ENCODE measurements around the gene INSIG1. TPM values are rescaled to one million over a fixed set of nuclear protein-coding genes. Genes with fewer than 3 reads are reported as not detected.

Gene INSIG1
- total RNA-seq, 1 experiment from 2014 or later, result 32.3 TPM

DNA sequence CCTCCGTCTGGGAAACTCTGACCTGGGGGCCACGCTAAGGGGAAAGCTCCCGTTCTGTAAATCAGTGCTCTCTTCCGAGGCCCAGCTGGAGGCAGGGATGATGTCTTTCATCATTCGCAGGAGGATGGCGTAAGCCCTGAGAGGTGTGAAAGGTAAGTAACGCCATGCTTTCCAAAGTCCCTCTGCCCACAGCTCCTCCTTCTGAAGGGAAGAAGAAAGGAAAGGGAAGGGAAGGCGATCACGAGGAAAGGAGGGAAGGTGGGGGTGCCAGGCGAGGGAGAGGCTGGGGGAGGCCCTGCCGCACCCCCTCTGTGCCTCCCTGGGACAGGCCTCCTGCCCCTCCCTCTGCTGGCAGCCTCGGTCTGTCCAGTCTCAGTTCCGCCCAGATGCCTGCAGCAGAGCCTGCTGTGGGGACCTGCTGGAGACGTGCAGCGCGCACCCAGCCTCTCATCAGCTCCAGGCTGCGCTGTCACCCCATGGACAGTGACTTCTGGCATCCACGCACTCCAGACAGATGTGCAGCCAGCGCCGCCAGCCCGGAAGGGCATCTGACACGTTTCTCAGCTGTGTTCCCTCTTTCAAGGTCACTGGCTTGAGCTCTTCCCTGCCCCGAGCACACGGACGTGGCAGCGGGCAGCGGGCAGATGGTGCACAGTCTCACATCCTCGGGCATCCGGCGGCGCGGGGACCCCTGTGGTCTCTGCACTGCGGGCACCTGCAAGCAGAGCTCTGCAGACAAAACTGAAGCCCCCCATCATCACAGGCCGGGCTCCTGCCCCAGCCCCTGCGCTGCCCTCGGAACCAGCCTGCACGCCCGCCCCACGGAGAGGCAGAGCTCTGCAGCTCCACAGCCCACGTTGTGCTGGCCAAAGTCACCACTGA, 60.6 kb downstream of the INSIG1 start:
- DNase-seq (ENCODE audit: low spot score) (no peak), ATAC-seq (peak; percentile 22)
- Mint-ChIP-seq H3K27ac (no peak overlapping the region), H3K36me3 (no peaks in the 10 kb centered on the region), H3K27me3 (ENCODE audit: low read depth) (peaks cover 23% of the 10 kb centered on the region), H3K4me1 (peaks cover 24% of the 10 kb centered on the region), H3K9me3 (peaks cover 10% of the 10 kb centered on the region), H3K4me3 (no peak overlapping the region)
- TF ChIP-seq ZNF396 (CRISPR knock-in tag; IDR thresholded peaks at IDR 0.05; ENCODE audit: borderline replicate concordance), result no peak
- TF ChIP-seq KAT7 (CRISPR knock-in tag; IDR thresholded peaks at IDR 0.05; ENCODE audit: borderline replicate concordance), result no peak
- no peak for TF ChIP-seq TCF7 (CRISPR knock-in tag; IDR thresholded peaks at IDR 0.05; ENCODE audit: low read depth)
- no peak for TF ChIP-seq ZBTB21 (CRISPR knock-in tag; IDR thresholded peaks at IDR 0.05; ENCODE audit: borderline replicate concordance)
- TF ChIP-seq ZNF416 (CRISPR knock-in tag; IDR thresholded peaks at IDR 0.05), result no peak
- no peak for TF ChIP-seq MAX (CRISPR knock-in tag; IDR thresholded peaks at IDR 0.05)
- no peak for TF ChIP-seq ZNF281 (CRISPR knock-in tag; IDR thresholded peaks at IDR 0.05)
- no peak for TF ChIP-seq FOXP1 (CRISPR knock-in tag; IDR thresholded peaks at IDR 0.05; ENCODE audit: borderline replicate concordance)
- no peak for TF ChIP-seq CBFB (CRISPR knock-in tag; IDR thresholded peaks at IDR 0.05; ENCODE audit: low read depth)
- no peak for TF ChIP-seq ZNF121 (CRISPR knock-in tag; IDR thresholded peaks at IDR 0.05)
- no peak for TF ChIP-seq CTCF (IDR thresholded peaks at IDR 0.05)
- TF ChIP-seq ATF3 (CRISPR knock-in tag; conservative IDR thresholded peaks at IDR 0.05), result no peak
- TF ChIP-seq, protein P1, sequence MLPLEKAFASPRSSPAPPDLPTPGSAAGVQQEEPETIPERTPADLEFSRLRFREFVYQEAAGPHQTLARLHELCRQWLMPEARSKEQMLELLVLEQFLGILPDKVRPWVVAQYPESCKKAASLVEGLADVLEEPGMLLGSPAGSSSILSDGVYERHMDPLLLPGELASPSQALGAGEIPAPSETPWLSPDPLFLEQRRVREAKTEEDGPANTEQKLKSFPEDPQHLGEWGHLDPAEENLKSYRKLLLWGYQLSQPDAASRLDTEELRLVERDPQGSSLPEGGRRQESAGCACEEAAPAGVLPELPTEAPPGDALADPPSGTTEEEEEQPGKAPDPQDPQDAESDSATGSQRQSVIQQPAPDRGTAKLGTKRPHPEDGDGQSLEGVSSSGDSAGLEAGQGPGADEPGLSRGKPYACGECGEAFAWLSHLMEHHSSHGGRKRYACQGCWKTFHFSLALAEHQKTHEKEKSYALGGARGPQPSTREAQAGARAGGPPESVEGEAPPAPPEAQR (CRISPR knock-in tag; IDR thresholded peaks at IDR 0.05), result no peak
- no peak for TF ChIP-seq ZBTB43 (CRISPR knock-in tag; IDR thresholded peaks at IDR 0.05)
- TF ChIP-seq ZNF263 (CRISPR knock-in tag; IDR thresholded peaks at IDR 0.05; ENCODE audit: low read depth), result no peak
- no peak for TF ChIP-seq HMGXB4 (CRISPR knock-in tag; IDR thresholded peaks at IDR 0.05)
- no peak for TF ChIP-seq CREM (CRISPR knock-in tag; IDR thresholded peaks at IDR 0.05)
- TF ChIP-seq FOXJ3 (CRISPR knock-in tag; IDR thresholded peaks at IDR 0.05; ENCODE audit: borderline replicate concordance), result no peak
- no peak for TF ChIP-seq E2F5 (CRISPR knock-in tag; IDR thresholded peaks at IDR 0.05)
- ChIA-PET POLR2A (no interaction called here), CTCF (interaction anchor here (0.6 to 4.5 kb wide), 12 partner anchors 13 to 444 kb away, joined by 3 to 30 read pairs (median 4); no protein-coding TSS in a partner anchor)

Data from WTC11 (cell line).